ENCODE measurements around the gene DNMT3A. TPM values are rescaled to one million over a fixed set of nuclear protein-coding genes. Genes with fewer than 3 reads are reported as not detected.
"Not testable (repeated sequence)": the region's sequence is repeated elsewhere in the genome, so short reads cannot be mapped to it uniquely, and the experiment has no call there.

DNMT3A gene
- total RNA-seq, 1 donor from 2014 or later: 83.9 TPM

DNA sequence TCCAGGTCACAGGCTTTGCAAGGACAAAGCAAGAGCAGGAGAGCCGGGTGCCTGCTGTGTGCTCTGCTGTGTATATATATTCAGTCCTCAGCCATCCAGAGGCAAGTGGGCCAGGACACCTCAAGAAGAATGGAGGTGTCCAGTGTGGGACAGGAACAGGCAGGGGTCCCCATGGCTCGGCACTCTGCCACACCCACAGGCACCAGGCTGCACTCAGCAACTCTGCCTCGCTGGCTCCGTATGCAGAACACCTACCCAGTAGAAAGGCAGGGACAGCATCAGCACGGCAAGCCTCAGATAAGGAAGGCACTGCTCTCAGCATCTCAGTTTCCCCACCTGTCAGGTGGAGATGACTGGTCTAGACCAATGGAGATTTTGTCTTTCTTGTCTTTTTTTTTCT is 57.8 kb downstream of the DNMT3A start:
- DNase-seq: no peak

DNA sequence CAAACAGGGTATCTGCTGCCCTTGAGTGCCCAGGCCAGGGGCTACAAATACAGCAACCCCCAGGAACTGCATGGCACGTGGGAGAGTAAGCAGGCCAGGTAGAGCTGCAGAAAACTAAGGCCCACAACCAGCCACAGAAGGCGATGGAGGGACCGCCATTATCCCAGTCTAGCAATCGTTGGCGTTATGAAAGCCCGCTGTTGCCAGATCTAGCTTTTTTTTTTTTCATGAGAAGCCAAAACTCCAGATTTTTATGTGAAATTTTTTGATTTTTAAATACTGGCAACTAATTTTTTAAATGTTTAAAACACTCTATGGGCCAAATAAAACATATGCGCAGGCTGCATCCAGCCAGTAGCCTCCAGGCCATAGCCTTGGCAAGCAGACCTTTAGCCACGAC is 59.8 kb downstream of the DNMT3A start:
- no peak for DNase-seq

DNA sequence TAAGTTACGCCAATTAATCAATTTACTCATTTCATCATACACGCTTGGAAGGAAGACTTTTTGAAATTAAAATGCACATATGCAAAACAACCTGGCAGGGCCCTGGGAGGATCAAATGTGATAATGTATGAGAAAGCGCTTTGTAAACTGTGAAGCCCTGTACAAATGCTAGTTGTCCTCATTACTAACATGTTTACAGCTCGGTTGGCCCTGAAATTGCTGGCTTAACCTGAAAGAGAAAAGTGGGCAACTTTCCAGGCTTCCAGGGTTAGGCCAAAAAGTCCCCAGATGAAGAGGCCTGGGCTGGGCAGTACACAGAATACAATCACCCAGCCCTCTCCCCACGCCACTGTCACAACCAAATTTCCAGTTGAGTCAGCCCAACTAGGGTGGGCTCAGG is 60.2 kb downstream of the DNMT3A start:
- DNase-seq: no peak

DNA sequence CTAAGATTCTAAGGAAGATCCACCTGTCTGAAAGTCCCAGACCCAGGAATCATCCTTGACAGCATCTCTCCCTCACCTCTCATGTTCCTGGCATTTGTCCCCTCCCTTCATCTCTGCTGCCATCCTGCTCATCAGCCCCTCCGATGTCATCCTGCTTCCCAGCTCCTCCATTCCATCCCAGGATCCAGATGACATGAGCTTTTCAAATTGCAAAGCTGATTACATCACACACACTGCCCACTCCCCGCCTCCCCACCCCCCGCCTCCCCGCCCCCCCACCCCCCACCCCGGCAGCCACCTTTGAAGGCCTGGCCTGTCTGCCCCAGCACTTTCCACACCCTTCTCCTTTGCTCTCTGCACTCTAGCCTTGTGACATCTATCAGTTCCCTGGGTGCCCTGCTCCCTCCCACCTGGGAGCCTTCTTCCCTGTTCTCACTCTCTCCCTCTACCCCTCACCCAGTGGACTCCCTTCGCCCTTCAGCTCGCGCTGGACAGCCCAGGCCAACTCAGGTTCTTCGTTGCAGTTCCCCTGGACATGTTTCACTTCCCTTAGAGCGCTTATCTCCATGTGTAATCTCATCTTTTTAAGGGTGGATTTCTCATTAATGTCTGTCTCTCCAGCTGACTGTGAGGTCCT is 61.6 kb downstream of the DNMT3A start:
- no peak for DNase-seq

DNA sequence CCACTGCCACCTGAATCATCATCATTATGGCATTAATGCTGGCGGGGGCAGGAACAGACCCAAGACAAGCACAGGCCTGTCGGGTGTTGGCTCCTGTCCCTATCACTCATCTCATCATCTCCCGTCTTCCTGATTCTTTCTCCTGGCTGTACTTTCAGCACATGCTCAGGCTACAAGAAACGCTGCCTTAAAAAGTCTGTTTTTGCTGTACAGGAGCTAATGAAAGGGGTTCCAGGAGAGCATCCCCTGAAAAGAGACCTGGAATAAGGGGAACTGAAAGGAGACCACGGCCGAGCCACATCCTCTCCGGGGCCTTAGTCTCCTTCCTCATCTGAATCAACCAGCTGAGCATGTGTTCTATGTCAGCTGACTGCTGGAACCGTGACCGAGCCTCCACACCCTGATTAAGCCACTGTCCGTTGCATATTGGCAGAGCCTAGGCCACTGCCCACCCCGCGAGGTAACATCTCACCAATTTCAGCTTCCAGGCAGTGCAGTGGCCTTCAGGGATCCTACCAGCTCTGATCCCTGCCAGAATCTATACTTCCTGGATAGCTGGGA is 62.6 kb downstream of the DNMT3A start:
- DNase-seq: peak; percentile 73

DNA sequence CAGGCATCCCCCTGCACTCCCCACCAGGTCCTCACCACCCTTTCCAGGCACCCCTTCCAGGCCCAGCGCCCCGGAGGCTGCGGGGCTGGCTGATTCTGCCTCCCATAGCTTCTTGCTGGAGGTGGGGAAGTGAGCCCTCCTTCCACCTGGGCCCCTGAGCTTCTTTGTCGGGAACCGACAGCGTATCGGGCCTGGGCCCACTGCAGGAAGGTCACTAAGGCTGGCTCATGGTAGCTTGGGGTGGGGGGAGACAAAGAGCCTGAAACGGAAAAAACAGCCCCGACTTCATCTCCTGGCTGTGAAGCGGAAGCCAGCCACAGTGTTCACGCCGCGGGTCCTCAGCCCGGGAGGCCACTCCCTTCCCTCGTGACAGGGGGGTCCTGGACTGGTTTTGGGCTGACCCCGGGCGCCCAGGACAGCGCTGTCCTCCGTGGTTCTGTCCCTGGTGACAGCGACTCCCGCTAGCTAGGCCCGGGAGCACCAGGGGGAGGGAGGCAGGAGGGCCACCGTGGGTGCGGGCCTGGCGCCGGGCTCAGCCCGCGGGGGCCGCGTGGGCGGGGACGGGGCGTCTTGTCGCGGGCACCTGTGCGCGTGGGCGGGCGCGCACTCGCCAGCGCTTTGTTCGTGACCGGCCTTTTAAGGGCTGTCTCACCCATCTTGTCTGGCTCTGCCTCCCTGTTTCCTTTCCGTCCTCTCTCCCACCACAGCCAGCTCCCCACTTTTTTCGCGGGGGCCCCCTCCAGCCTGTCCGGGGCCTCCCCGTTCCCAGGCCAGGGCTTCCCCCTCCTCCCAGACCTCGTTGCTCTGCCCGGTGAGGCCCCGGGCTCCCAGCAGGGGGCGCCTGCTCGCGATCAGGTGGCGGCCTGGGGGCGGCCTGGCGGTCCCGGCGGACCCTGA is 64.9 kb downstream of the DNMT3A start:
- DNase-seq: peak; percentile 81

DNA sequence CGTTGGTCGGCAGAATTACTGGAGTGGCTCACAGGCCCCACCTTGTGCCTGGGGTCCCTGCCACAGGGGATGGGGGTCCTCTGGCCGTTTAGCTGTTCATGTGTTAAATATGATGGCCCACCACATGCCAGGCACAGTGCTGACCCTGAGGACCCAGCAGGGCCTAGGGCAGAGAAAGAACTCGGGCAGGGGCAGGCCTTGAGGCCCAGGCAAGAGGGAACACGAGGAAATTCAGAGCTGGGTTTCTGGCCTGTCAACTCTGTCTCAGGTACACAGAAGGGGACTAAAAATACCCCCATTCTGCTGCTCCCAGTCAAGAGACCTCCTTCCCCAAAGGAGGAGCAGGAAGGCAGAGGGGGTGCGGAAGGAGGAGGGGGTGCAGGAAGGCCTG is 66.2 kb downstream of the DNMT3A start:
- DNase-seq: no peak

DNA sequence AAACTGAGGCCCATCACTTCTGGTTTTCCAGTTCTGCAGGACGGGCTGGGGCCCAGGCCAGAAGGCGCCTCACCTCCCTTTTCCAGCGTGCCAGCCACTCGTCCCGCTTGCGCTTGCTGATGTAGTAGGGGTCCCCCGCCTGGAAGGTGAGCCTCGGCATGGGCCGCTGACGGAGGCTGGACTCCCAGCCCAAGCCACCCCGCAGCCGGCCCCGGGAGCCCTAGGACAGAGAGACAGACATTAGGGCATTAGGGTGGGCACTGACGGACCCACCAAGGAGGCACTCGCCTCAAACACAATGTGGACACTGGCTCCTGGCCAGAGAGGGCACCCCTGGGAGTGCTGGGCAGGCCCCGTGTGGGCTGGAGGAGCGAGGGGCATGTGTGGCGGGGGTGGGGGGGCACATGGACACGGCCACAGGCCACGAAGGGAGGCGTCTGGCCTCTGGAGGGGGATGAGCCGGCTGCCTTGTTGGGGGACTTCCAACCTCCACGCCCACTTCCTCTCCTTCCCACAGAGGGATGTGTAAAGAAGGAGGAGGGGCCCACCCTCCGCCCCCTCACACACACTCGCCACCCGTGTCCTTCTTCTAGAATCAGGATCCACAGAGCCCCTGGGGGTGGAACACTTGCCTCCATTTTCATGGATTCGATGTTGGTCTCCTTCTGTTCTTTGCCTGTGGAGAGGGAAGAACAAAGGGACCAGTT is 66.7 kb downstream of the DNMT3A start:
- no peak for DNase-seq

DNA sequence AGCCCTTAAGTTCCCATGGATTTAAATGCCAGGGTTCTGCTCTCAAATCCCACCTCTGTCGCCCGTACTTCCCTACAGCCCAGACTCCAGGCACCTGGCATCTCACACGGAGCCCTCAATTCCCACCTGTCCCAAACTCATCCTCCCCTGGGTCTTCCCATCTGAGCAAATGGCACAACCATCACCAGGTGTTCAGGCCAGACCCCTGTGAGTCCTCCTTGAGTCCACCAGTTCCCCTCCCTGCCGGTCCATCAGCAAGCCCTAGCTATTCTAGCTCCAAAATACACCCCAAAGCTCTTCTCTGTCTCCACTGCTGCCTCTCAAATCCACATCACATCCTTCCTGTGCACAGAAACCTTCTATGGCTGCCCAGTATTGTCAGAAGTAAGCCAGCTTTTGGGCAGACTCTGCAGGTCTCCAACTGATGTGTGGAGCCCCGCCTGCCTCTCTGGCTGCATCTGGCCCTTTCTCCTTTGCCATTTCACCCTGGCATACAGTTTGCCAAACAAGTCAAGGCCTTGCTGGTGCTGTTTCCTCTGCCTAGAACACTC is 67.7 kb downstream of the DNMT3A start:
- no peak for DNase-seq

DNA sequence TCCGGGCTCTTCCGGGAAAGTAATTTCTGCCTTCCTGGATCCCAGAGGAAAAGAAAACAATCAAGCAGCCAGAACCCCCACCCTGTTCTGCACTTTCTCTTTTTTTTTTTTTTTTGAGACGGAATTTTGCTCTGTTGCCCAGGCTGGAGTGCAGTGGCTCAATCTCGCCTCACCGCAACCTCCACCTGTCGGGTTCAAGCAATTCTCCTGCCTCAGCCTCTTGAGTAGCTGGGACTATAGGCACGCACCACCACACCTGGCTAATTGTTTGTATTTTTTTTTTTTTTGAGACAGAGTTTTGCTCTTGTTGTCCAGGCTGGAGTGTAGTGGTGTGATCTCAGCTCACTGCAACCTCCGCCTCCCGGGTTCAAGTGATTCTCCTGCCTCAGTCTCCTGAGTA is 69.0 kb downstream of the DNMT3A start:
- DNase-seq: not testable (repeated sequence)

DNA sequence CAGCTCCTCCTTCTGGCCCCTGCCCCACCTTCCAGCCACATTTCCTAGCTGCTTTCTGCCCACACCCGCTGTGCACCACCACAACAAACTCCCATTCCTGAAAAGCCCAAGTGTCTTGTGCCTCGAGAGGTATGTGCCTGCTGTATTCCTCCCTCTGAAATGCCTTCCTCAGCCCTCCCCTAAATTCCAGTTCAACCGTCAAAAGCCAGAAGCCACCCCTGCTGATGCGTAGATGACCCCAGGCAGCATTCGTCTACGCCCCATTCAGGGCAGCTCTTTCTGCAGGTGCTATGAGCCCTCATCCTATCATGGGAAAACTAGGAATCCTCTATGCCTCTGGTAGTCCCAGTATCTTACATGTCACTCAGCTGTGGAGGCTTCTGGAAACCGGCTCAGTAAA is 71.7 kb downstream of the DNMT3A start:
- no peak for DNase-seq

DNA sequence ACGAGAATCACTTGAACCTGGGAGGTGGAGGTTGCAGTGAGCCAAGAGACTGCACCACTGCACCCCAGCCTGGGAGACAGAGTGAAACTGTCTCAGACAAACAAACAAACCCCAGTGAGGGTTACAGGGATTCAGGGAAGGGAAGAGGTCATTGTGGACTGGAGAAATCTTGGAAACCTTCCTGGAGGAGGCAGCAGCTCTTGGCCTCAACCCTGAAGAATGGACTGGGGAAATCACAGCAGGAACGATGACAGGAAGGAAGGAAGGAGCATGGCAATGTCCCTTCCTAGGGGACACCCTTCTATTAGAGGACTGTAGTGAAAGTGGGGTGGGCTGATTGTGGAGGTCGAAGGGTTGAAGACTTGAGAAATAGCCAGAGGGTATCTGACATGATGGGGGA is 72.5 kb downstream of the DNMT3A start:
- DNase-seq: no peak

DNA sequence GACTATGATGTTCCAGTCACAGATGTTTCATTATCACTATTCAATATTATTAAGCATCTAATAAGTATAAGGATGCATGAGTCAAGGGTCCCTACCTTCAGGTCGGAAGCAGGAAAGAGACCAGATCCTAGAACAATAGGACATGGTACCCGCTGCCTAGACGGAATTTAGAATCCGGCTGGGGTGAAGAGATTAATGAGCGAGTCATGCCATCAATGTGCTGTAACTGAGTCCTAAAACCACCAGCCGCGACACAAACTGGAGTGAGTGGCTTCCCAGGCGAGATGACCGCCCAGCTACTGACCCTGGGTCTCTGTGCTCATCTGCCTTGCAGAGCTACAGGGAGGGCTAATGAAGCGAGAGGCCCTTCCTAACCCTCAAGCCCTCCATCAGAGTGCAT is 73.6 kb downstream of the DNMT3A start:
- DNase-seq: no peak

DNA sequence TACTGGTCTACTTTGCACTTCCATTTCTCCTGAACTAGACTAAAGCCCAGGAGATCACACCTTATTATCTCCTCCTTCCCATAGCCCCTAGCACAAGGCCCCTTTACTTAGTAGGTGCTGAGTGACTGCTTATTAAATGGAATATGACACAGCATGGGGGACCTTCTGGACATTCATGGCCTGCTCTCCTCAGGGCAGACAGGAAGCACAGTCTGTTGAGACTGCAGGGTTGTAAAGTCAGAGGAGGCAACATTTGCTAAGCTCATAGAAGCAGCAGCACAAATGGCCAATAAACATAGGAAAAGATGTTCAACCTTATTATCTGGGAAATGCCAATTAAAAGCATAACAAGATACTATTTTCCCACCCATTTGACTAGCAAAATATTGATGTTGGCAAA is 75.3 kb downstream of the DNMT3A start:
- no peak for DNase-seq

DNA sequence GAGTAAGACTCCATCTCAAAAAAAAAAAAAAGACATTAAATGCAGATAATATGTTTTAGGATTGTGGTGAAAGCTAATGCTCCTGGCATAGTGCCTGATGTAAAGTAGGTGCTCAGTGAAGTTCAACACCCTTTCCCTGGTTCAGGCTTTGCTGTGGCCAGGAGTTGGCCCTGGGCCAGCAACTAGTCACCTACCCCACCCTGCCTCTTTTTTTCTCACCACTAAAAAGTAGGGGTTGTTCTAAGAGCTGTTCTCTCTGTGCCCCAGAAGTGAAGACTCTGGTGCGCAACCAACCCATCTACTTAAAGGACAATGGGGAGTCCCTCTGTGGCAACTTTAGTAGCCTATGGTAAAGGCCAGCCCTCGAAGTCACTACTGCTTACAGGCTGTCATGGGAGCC is 75.9 kb downstream of the DNMT3A start:
- no peak for DNase-seq

DNA sequence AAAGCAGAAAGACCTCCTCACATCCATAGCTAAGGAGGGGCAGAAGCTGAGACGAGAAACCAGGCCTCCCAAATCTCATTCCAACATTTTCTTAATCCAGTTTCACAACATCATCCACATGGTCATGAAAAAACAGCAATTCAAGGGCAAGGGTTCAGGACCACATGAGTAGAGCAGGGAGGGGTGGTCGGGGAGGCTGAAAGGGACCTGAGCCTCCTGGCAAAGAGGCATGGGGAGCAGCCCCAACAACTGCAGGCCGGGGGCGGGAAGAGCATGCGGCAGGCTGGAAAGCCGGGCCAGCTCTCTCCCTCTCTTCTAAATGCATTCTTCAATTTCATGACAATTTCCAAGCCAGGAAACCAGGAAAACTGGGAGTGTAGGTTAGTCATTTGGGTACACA is 76.7 kb downstream of the DNMT3A start:
- no peak for DNase-seq

DNA sequence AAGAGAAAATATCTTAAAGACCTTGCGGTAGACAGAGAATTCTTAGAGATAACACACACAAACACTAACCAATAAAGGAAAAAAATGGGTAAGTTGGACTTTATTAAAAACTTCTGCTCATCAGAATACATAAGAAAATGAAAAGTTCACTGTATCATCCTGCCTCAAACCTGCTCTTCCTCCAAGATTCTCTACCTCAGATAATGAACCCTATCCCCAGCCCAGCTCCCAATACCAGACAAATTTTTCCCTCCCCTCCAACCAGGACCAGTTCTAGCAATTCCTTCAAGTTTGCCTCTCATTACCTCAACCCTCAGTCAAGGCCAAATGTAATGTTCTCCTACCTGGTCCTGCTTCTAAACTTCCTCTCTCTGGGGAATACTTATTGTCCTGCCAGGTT is 79.4 kb downstream of the DNMT3A start:
- no peak for DNase-seq

DNA sequence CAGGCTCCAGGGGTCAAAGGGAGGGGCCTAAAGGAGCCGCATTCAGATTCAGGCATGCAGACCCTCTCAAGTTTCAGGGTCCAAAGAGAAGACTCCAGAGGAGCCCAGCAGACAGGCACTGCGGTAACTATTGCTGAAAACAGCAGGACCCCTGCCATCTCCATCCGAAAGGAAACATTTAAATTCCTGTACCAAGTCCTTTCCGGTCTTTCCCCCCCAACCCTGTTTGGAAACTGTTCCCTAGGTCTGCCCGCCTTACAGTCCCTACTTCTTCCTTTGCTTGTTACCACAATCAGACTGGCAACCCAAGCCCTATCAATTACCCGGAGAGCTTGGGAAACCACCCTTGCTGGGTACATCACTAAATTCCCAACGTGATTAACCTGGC is 82.0 kb downstream of the DNMT3A start:
- DNase-seq: no peak

DNA sequence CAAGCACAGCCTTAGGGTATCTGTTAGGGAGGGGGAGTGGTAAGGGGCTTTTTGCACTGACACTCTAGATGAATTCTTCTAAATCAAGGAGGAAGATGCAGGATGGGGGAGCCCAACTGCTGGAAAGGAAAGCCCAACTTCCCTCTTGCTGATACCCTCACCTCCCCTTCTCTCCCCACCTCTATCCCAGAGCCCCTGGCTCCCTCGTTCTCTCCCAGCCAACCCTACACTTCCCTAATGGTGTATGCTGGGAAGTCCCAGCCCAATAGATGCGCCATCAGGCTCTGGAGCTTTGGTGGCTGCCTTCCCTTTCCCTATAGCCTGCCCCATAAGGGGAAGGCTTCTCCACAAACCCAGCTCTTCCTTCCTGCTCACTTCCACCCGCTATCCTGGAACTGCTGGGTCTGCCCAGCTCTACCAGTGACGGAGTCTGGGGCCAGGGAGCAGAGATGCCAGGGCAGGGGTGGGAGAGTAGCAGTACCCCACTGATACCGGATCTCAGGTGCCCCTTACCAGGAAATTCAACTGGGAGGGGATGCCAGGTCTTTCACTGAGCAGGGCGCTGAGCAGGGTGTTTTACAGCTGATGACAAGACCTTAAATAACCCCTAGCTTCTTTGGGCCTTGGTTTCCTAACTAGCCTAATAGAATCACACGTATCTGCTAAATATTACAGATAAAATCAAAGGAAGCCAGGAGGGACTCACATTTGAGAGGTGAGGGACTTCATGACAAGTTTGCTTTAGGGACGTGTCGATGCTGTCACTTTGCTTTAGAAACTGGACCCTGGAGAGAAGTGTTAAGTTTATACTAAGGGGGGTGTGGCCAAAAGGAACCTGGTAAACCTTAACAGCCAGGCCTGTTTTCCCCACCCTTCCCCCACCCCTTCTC is 82.6 kb downstream of the DNMT3A start:
- no peak for DNase-seq

DNA sequence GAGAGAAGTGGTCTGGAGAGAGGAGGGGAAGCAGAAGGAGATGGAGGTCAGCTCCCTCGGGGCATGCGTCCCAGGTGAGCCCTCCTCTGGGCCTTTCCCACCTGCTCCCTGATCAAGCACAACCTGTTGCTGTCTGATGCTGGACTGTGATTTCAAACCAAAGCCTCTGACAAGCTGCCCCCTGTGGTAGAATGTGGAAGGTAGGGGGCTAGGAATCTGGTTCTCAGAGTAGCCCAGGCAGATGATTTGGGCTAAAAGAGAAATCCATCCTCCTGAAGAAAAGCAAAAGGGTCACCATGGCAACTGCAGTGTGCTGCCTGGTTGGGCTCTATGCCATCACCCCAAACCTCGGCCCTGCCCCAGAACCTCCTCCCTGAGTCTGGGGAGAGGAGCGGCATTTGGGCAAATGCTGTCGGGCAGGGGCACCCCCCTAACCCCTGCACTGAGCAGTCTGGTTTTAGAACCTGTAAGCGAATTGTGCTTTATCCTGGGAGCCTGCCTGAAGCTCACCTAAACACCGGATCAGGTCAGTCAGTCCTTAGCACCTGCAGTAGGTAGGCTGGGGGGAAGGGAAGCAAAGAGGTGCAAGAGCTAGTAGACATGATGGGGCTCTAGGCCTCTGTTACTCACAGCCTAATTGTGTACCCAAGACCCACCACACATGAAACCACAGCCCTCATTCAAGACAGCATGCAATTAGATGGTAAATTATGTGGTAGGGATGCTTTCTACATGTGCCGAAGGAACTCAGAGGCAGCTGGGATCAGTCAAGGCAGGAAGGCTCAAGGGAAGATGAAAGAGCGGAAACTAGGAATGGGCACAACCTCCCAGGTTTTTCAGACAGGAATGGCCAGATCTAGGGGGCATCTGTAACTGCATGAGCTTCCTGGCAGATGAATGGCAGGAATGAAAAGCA is 83.5 kb downstream of the DNMT3A start:
- no peak for DNase-seq
